Muscle layer of colon (tissue), 2 donors: ENCODE data around the gene FDCSP.
"Not testable (repeated sequence)": the region's sequence is repeated elsewhere in the genome, so short reads cannot be mapped to it uniquely, and the experiment has no call there.

Experiments used
- H3K27ac ChIP-seq: one replicate; pipeline ENCODE4 v1.7.0; 2013; ENCODE audit warnings: low read depth, mild to moderate bottlenecking, low read length, moderate library complexity
- H3K27me3 ChIP-seq, 2 donors: one replicate each; pipeline ENCODE4 v1.7.0; 2013; ENCODE audit warnings: low read length in 2 of 2, mild to moderate bottlenecking in 2 of 2; ENCODE audit not compliant: insufficient read depth in 2 of 2, control insufficient read depth in 1 of 2
- H3K36me3 ChIP-seq: one replicate; pipeline ENCODE4 v1.7.0; 2013; ENCODE audit warnings: mild to moderate bottlenecking, low read length; ENCODE audit not compliant: insufficient read depth
- H3K4me1 ChIP-seq: one replicate; pipeline ENCODE4 v1.7.0; 2013; ENCODE audit warnings: mild to moderate bottlenecking, low read length; ENCODE audit not compliant: insufficient read depth
- H3K4me3 ChIP-seq, 2 donors: one replicate each; pipeline ENCODE4 v1.7.0; 2013; ENCODE audit warnings: low read length in 2 of 2, low read depth in 1 of 2, mild to moderate bottlenecking in 1 of 2, moderate library complexity in 1 of 2
- H3K9ac ChIP-seq: one replicate; pipeline ENCODE4 v1.7.0; 2013; ENCODE audit warnings: low read length
- H3K9me3 ChIP-seq: one replicate; pipeline ENCODE4 v1.7.0; 2013; ENCODE audit warnings: mild to moderate bottlenecking, low read length
- donor health status: abdominal sarcoma.
- donor health status: Adenocarcinoma of cecum.

Gene FDCSP

DNA sequence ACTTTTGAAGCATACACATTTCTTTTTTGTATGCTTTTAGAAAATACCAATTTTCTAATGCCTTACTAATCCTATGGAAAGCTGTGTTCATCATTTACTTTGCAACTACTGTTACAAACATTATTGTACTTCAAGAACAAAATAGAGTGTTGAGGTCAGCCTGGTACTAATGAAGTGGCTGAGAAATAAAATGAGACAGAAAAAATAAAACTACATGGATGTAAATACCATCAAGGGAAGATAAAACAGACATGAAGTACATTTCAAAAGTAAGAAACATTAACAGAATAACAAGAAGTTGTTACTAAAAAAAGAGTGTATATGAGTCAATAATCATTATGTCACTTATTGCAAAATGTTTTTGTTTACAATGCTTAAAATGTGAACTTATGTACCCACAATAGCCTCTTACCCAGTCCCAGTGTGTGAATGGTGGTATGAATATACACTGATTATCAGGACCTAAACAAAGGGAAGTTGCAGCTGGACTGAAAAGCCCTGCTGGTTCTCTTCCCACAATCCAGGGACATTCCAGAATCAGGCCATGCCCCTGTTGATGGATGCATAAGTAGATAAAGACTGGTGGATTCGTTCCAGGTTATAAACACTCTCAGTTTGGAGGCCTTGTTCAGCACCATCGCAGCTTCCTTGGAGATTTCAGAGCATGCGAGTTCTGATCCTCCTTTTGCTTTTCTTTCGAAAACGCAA is 14.1 kb downstream of the FDCSP start:
- Histone ChIP-seq H3K36me3 (no peaks in the 10 kb centered on the region), H3K27ac (no peak overlapping the region), H3K4me1 (no peaks in the 10 kb centered on the region), H3K4me3 (no peak overlapping the region), H3K9ac (no peak overlapping the region), H3K9me3 (no peaks in the 10 kb centered on the region), H3K27me3 (no peaks in the 10 kb centered on the region)

GRCh38 chr4:70242297-70242696 is 16.4 kb downstream of the FDCSP start, which contains the start of gene CSN3:
Gene CSN3 (plus strand): TSS chr4:70242597. CDS start chr4:70244820, 2,223 bp downstream.
- not testable (repeated sequence) for H3K4me1 ChIP-seq, H3K4me3 ChIP-seq, H3K9me3 ChIP-seq, H3K36me3 ChIP-seq, H3K27ac ChIP-seq, H3K9ac ChIP-seq, H3K27me3 ChIP-seq

- no peaks in the 10 kb centered on the region for H3K9me3 ChIP-seq
Observed at GRCh38 chr4:70243091-70243490, 17.2 kb downstream of the FDCSP start.

GRCh38 chr4:70251250-70251944 is 25.5 kb downstream of the FDCSP start:
- Histone ChIP-seq H3K27ac (no peak overlapping the region), H3K9ac (no peak overlapping the region), H3K4me1 (no peaks in the 10 kb centered on the region), H3K36me3 (no peaks in the 10 kb centered on the region), H3K27me3 (no peaks in the 10 kb centered on the region), H3K4me3 (no peak overlapping the region), H3K9me3 (no peaks in the 10 kb centered on the region)

More at GRCh38 chr4:70243091-70243490, 17.2 kb downstream of the FDCSP start:
- Histone ChIP-seq H3K4me1 (no peaks in the 10 kb centered on the region), H3K36me3 (no peaks in the 10 kb centered on the region), H3K9ac (no peak overlapping the region), H3K27ac (no peak overlapping the region), H3K4me3 (no peak overlapping the region), H3K27me3 (no peaks in the 10 kb centered on the region)

DNA sequence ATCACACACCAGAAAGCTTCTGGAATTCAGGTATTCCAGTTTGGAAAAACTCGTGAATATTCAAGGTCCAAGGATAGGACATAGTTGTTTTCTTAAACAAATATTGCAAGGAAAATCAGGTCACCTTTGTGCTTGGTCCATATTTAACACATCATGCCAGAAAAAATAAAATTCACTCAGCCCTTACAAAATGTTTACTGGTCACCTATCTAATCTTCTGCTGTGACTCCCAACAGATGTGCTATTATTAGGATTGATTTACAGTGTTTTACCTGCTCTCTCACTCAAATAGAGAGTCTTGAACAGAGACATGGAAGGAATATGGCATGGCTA is 26.0 kb downstream of the FDCSP start:
- Histone ChIP-seq H3K27me3 (no peaks in the 10 kb centered on the region), H3K4me3 (no peak overlapping the region), H3K4me1 (no peaks in the 10 kb centered on the region), H3K36me3 (no peaks in the 10 kb centered on the region), H3K9me3 (no peaks in the 10 kb centered on the region), H3K9ac (no peak overlapping the region), H3K27ac (no peak overlapping the region)

DNA sequence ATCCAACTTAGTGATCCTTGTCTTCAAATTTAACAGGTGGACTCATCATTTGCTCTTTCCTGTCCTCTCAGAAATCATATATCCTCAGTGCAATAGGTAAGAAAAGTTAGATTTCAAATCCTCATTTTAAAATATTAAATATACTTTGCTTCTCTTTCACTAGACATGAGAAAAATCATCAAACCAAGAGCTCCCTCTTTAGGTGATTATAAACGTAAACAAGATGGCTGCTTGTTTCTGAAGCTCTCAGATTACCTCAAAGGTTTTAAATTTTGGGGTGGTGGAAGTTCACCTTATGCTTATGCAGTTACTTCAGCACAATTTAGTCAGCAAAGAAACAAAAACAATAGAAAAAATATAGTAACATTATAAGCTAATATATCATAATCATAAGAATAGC is 43.8 kb downstream of the FDCSP start:
- Histone ChIP-seq H3K9ac (no peak overlapping the region), H3K9me3 (no peaks in the 10 kb centered on the region), H3K27me3 (no peaks in the 10 kb centered on the region), H3K27ac (no peak overlapping the region), H3K4me1 (no peaks in the 10 kb centered on the region), H3K4me3 (no peak overlapping the region), H3K36me3 (no peaks in the 10 kb centered on the region)

GRCh38 chr4:70277121-70277520 is 51.2 kb downstream of the FDCSP start:
- no peaks in the 10 kb centered on the region for H3K9me3 ChIP-seq
- no peak overlapping the region for H3K9ac ChIP-seq
- no peak overlapping the region for H3K27ac ChIP-seq
- H3K4me1 ChIP-seq = no peaks in the 10 kb centered on the region
- no peaks in the 10 kb centered on the region for H3K36me3 ChIP-seq
- H3K27me3 ChIP-seq = no peaks in the 10 kb centered on the region
- no peak overlapping the region for H3K4me3 ChIP-seq

GRCh38 chr4:70280567-70280966 is 54.6 kb downstream of the FDCSP start:
- no peak overlapping the region for H3K27ac ChIP-seq
- H3K9ac ChIP-seq = no peak overlapping the region
- H3K9me3 ChIP-seq = no peaks in the 10 kb centered on the region
- no peaks in the 10 kb centered on the region for H3K27me3 ChIP-seq
- no peaks in the 10 kb centered on the region for H3K36me3 ChIP-seq
- H3K4me1 ChIP-seq = no peaks in the 10 kb centered on the region
- H3K4me3 ChIP-seq = no peak overlapping the region
